A549 (cell line): Measurements from ENCODE around the gene SLC1A1.

Source experiments
- CTCF ChIP-seq: fragments of >200 bp; sonication (Bioruptor Twin); formaldehyde crosslinking; IDR thresholded peaks from 3 replicates; pipeline ENCODE4 v1.5.1; 2016
- MAFK ChIP-seq: fragments of 450-650 bp; IDR thresholded peaks from 2 replicates; pipeline ENCODE4 v1.6.1; 2014; ENCODE audit not compliant: partially characterized antibody
- PBX3 ChIP-seq: IDR thresholded peaks from 2 replicates; pipeline ENCODE4 v1.6.1; 2012
- PHF8 ChIP-seq: fragments of 200-600 bp; sonication (generic); IDR thresholded peaks from 2 replicates; pipeline ENCODE4 v1.6.1; 2016; ENCODE audit warnings: low read depth, mild to moderate bottlenecking, antibody characterized with exemption, moderate library complexity, borderline replicate concordance
- POLR2A ChIP-seq: IDR thresholded peaks from 2 replicates; pipeline ENCODE4 v1.6.1; 2012; ENCODE audit warnings: mild to moderate bottlenecking, low read length
- RAD21 ChIP-seq, 2 experiments: fragments of >200 bp in 1 of 2; sonication (Bioruptor Twin) in 1 of 2; formaldehyde crosslinking in 1 of 2; IDR thresholded peaks in 1 of 2; conservative IDR thresholded peaks in 1 of 2; 2 replicates in 1 of 2; 3 replicates in 1 of 2; pipeline ENCODE4 v1.6.1; 2012 to 2018; ENCODE audit warnings: inconsistent platforms in 1 of 2
- USF2 ChIP-seq: fragments of 450-650 bp; IDR thresholded peaks from 2 replicates; pipeline ENCODE4 v1.6.1; 2014; ENCODE audit warnings: antibody characterized with exemption
- ZFP36 ChIP-seq: fragments of 450-650 bp; IDR thresholded peaks from 2 replicates; pipeline ENCODE4 v1.6.1; 2014; ENCODE audit warnings: borderline replicate concordance; ENCODE audit not compliant: partially characterized antibody

GRCh38 chr9:4584636-4585035 lies 94.4 kb downstream of the SLC1A1 start:
- TF ChIP-seq PBX3 (no peak), CTCF (no peak), PHF8 (no peak), USF2 (no peak), RAD21 (conservative IDR thresholded peaks at IDR 0.05 in 1 of 2, IDR thresholded peaks at IDR 0.05 in 1 of 2) (no peak), POLR2A (no peak), MAFK (no peak), ZFP36 (no peak)
